Measurements from ENCODE around the gene RASGEF1C.

DNA sequence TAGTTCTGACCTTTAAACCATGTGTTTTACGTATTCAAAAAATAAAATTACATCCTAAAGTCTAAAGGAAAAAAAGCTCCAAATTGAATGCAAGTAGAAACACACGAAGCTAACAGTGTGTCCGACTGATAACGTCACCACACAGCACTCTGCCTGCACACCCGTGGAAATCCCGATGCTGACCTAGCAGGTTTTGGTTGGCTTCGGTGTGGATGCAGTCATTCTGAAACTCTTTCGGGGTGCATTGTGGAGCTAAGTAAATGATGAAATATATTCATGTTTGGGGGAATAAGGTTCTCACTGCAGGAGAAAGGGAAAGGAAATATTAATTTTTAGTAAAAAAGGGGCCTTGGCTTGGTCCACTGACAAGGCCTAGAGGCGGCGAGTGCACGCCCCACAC is 2.0 kb downstream of the RASGEF1C start:
- TF ChIP-seq ETV6 (conservative IDR thresholded peaks at IDR 0.05 in 1 of 2, IDR thresholded peaks at IDR 0.05 in 1 of 2; ENCODE audit: borderline replicate concordance in 1 of 2, low read depth in 1 of 2), result no peak
- TF ChIP-seq SUPT20H (IDR thresholded peaks at IDR 0.05; ENCODE audit: borderline replicate concordance, control insufficient read depth, low read depth, low read length), result no peak
- TF ChIP-seq, protein P1, sequence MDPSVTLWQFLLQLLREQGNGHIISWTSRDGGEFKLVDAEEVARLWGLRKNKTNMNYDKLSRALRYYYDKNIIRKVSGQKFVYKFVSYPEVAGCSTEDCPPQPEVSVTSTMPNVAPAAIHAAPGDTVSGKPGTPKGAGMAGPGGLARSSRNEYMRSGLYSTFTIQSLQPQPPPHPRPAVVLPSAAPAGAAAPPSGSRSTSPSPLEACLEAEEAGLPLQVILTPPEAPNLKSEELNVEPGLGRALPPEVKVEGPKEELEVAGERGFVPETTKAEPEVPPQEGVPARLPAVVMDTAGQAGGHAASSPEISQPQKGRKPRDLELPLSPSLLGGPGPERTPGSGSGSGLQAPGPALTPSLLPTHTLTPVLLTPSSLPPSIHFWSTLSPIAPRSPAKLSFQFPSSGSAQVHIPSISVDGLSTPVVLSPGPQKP (IDR thresholded peaks at IDR 0.05; ENCODE audit: low read depth, low read length), result no peak
- TF ChIP-seq, protein P2, sequence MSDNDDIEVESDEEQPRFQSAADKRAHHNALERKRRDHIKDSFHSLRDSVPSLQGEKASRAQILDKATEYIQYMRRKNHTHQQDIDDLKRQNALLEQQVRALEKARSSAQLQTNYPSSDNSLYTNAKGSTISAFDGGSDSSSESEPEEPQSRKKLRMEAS (IDR thresholded peaks at IDR 0.05; ENCODE audit: low read depth, low read length), result no peak
- no peak for TF ChIP-seq ASH2L (IDR thresholded peaks at IDR 0.05; ENCODE audit: borderline replicate concordance, low read depth)
- TF ChIP-seq, protein P3, sequence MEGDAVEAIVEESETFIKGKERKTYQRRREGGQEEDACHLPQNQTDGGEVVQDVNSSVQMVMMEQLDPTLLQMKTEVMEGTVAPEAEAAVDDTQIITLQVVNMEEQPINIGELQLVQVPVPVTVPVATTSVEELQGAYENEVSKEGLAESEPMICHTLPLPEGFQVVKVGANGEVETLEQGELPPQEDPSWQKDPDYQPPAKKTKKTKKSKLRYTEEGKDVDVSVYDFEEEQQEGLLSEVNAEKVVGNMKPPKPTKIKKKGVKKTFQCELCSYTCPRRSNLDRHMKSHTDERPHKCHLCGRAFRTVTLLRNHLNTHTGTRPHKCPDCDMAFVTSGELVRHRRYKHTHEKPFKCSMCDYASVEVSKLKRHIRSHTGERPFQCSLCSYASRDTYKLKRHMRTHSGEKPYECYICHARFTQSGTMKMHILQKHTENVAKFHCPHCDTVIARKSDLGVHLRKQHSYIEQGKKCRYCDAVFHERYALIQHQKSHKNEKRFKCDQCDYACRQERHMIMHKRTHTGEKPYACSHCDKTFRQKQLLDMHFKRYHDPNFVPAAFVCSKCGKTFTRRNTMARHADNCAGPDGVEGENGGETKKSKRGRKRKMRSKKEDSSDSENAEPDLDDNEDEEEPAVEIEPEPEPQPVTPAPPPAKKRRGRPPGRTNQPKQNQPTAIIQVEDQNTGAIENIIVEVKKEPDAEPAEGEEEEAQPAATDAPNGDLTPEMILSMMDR (IDR thresholded peaks at IDR 0.05 in 2 of 3, conservative IDR thresholded peaks at IDR 0.05 in 1 of 3; ENCODE audit: control insufficient read depth in 2 of 3, extremely low read depth in 1 of 3, insufficient read depth in 1 of 3, low read depth in 3 of 3, low read length in 3 of 3), result no peak
- no peak for TF ChIP-seq POLR2AphosphoS5 (IDR thresholded peaks at IDR 0.05; ENCODE audit: low read length)
- TF ChIP-seq EP300 (IDR thresholded peaks at IDR 0.05; ENCODE audit: borderline replicate concordance in 1 of 2, control insufficient read depth in 1 of 2, low read depth in 2 of 2, low read length in 2 of 2), result no peak

Measured in GM12878 (cell line).